DOHH2 (cell line): Measurements from ENCODE around the gene SMIM44.

ENCODE experiments used
- H3F3A ChIP-seq: fragments of 200-600 bp; sonication (generic), shearing (Covaris generic); 2 replicates; pipeline ENCODE4 v1.6.0; 2016; ENCODE audit warnings: antibody characterized with exemption, mild to moderate bottlenecking; ENCODE audit not compliant: control insufficient read depth, insufficient read depth
- H3K27ac ChIP-seq: fragments of 200-600 bp; sonication (generic); 2 replicates; pipeline ENCODE4 v1.5.1; 2014; ENCODE audit warnings: low read depth, mild to moderate bottlenecking, low read length, moderate library complexity
- H3K27me3 ChIP-seq: fragments of 200-600 bp; sonication (generic); 2 replicates; pipeline ENCODE4 v1.6.1; 2014; ENCODE audit warnings: mild to moderate bottlenecking, low read length, mixed read lengths; ENCODE audit not compliant: control insufficient read depth
- H3K36me3 ChIP-seq: fragments of 200-600 bp; sonication (generic); 2 replicates; pipeline ENCODE4 v1.6.1; 2014; ENCODE audit warnings: mild to moderate bottlenecking, low read length, moderate library complexity, mixed read lengths; ENCODE audit not compliant: control insufficient read depth
- H3K4me1 ChIP-seq: fragments of 200-600 bp; sonication (generic); 2 replicates; pipeline ENCODE4 v1.6.1; 2014; ENCODE audit warnings: mild to moderate bottlenecking, low read length, mixed read lengths; ENCODE audit not compliant: control insufficient read depth
- H3K4me2 ChIP-seq: fragments of 200-600 bp; sonication (generic); 2 replicates; pipeline ENCODE4 v1.6.0; 2014; ENCODE audit warnings: mild to moderate bottlenecking, low read length, moderate library complexity
- H3K4me3 ChIP-seq: fragments of 200-600 bp; sonication (generic); 2 replicates; pipeline ENCODE4 v1.5.1; 2014; ENCODE audit warnings: mild to moderate bottlenecking, low read length, mixed read lengths
- H3K79me2 ChIP-seq: fragments of 200-600 bp; sonication (generic); 2 replicates; pipeline ENCODE4 v1.6.1; 2014; ENCODE audit warnings: mild to moderate bottlenecking, low read length, mixed read lengths; ENCODE audit not compliant: control insufficient read depth
- H3K9me2 ChIP-seq: fragments of 200-600 bp; sonication (generic); replicated peaks from 2 replicates; pipeline ENCODE4 v1.6.1; 2014; ENCODE audit warnings: mild to moderate bottlenecking, low read length, mixed read lengths; ENCODE audit not compliant: control insufficient read depth
- H3K9me3 ChIP-seq: fragments of 200-600 bp; sonication (generic); 2 replicates; pipeline ENCODE4 v1.6.1; 2014; ENCODE audit warnings: antibody characterized with exemption, low read length, mixed read lengths; ENCODE audit not compliant: control insufficient read depth, insufficient read depth
- H4K20me1 ChIP-seq: fragments of 200-600 bp; sonication (generic); 2 replicates; pipeline ENCODE4 v1.6.0; 2014; ENCODE audit warnings: low read depth, mild to moderate bottlenecking, antibody characterized with exemption, low read length, moderate library complexity; ENCODE audit not compliant: control insufficient read depth, insufficient read depth
- EZH2phosphoT487 ChIP-seq: fragments of 200-600 bp; sonication (generic); IDR thresholded peaks from 2 replicates; pipeline ENCODE4 v1.6.1; 2017; ENCODE audit warnings: borderline replicate concordance, mild to moderate bottlenecking, antibody characterized with exemption, low read length, moderate library complexity, mixed read lengths
- TF ChIP-seq, protein P1 (sequence below): fragments of 200-600 bp; sonication (generic); IDR thresholded peaks from one replicate; pipeline ENCODE4 v1.5.1; 2014; ENCODE audit warnings: antibody characterized with exemption, mild to moderate bottlenecking, low read depth, low read length; ENCODE audit not compliant: poor library complexity, severe bottlenecking

SMIM44 gene

DNA sequence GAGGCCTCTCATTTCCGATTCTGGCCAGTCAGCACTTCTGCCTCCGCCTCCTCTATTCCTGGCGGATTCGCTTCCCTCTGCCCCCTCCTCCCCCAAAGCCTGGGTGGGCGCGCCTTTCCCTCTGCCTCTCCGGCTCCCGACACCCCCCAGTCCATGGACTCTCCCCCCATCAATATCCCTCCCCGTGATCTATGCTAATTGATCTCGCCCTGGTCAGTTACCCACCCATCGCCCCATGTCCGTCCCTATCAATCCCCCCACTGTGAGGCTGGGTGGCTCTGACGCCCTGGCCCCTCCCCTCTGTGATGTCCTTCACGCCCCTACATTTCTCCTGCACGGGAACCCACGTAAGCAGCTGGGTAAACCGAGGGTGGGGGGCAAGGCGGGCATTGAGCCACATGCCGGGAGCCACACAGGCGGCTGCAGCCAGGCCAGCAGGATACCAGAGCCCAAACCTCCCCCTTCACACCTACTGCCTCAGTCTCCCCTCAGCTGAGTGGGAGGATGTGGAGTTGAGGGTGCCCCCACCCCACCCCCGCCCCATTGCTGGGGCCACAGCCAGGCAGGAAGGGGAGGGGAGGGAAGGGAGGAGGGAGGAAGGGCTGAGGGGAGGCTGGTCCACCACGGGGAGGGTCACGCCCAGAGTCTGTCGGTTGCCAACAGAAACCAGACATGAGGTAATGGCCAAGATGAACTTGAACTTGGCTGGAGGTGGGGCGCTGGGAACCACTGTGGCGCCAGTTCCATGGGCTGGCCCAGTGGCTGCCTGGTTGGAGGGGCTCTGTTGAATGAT, 24.0 kb downstream of the SMIM44 start:
- Histone ChIP-seq H3K4me1 (no peaks in the 10 kb centered on the region), H3K9me3 (no peaks in the 10 kb centered on the region), H3K4me3 (no peak overlapping the region), H3K9me2 (no peaks in the 10 kb centered on the region), H3K36me3 (no peaks in the 10 kb centered on the region), H3K79me2 (no peaks in the 10 kb centered on the region), H3K27ac (no peak overlapping the region), H3K27me3 (no peaks in the 10 kb centered on the region), H4K20me1 (no peaks in the 10 kb centered on the region), H3K4me2 (no peak overlapping the region), H3F3A (no peaks in the 10 kb centered on the region)
- TF ChIP-seq, protein P1, sequence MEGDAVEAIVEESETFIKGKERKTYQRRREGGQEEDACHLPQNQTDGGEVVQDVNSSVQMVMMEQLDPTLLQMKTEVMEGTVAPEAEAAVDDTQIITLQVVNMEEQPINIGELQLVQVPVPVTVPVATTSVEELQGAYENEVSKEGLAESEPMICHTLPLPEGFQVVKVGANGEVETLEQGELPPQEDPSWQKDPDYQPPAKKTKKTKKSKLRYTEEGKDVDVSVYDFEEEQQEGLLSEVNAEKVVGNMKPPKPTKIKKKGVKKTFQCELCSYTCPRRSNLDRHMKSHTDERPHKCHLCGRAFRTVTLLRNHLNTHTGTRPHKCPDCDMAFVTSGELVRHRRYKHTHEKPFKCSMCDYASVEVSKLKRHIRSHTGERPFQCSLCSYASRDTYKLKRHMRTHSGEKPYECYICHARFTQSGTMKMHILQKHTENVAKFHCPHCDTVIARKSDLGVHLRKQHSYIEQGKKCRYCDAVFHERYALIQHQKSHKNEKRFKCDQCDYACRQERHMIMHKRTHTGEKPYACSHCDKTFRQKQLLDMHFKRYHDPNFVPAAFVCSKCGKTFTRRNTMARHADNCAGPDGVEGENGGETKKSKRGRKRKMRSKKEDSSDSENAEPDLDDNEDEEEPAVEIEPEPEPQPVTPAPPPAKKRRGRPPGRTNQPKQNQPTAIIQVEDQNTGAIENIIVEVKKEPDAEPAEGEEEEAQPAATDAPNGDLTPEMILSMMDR, result no peak
- TF ChIP-seq EZH2phosphoT487, result no peak

DNA sequence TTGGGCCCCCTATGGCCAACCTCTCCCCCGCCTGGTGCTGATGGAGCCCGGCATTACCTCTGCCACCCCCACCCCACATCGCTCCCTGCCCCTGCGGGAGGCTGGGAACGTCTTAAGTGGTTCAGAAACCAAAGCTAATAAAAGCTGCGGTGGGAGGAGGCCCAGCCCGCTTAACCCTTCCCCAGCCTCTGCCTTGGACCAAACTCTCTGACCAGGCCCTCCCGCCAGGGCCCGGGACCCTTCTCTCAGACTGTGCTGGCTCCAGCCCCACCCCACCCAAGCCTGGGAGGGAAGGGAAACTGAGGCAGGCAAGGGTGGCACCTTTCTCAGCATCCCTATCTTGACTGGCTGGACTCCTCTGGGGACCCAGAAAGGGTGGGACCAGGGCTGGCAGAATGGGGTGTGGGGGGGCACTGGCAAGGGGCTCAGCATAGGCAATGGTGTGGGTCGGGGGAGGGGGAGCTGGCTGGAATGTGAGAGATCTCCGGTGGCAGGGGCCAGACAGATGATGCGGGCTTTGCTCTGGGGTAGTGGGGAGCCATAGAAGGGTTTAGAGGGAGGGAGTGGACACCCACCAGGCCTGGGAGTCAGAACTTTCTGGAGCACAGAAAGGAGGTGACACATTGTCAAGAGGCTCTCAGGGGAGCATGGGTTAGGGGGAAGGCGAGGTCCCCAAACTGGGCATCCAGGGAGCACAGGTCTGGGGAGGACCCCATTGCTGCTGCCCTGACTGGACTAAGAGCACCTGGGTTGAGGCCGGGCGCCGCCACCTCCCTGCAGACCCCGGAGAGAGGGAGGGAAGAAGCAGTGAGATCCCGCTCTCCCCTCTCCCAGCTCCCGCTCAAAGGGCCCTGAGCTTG, 24.8 kb downstream of the SMIM44 start:
- Histone ChIP-seq H3K4me1 (no peaks in the 10 kb centered on the region), H3K27me3 (no peaks in the 10 kb centered on the region), H3K79me2 (no peaks in the 10 kb centered on the region), H3K4me2 (no peak overlapping the region), H4K20me1 (no peaks in the 10 kb centered on the region), H3F3A (no peaks in the 10 kb centered on the region), H3K4me3 (no peak overlapping the region), H3K27ac (no peak overlapping the region), H3K36me3 (no peaks in the 10 kb centered on the region), H3K9me3 (no peaks in the 10 kb centered on the region), H3K9me2 (no peaks in the 10 kb centered on the region)
- TF ChIP-seq EZH2phosphoT487, result no peak
- TF ChIP-seq, protein P1, result no peak

DNA sequence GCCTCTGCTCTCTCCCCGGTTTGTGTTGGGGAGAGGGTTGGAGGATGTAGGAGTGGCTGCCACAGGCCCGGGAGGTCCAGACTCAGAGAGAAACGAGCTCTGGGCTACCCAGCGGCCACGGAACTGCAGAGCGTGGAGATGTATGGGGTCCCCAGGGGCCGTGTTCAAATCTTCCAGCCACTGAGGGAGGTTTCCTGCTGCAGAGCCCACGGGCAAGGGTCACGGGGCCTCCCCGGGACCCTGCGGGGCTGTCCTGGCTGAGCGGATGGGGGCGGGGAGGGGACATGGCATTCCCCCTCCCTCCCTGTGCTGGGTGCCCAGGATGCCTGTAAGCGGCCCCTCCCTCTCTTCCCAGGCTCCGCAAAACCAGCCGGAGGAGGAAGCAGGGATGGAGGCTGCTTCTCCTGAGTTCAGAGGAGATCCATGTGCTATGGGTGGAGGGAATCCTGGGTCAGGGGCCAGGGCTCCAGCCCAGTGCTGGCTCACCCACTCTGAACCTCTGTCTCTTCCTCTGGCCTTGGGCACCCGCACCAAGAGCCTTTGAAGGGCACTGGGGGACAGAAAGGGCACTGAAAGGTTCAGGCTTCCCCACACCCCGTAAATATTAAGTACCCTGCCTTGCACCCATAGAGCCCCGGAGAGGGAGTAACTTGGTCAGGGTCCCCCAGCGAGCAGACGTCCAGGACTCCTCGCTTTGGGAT, 25.6 kb downstream of the SMIM44 start:
- Histone ChIP-seq H4K20me1 (no peaks in the 10 kb centered on the region), H3K4me1 (no peaks in the 10 kb centered on the region), H3K9me3 (no peaks in the 10 kb centered on the region), H3K79me2 (no peaks in the 10 kb centered on the region), H3K4me2 (no peak overlapping the region), H3K27ac (no peak overlapping the region), H3K27me3 (no peaks in the 10 kb centered on the region), H3K36me3 (no peaks in the 10 kb centered on the region), H3F3A (no peaks in the 10 kb centered on the region), H3K9me2 (no peaks in the 10 kb centered on the region), H3K4me3 (no peak overlapping the region)
- TF ChIP-seq EZH2phosphoT487, result no peak
- TF ChIP-seq, protein P1, result no peak
